ENCODE data around the gene CDR2L. TPM values are rescaled to one million over a fixed set of nuclear protein-coding genes. Genes with fewer than 3 reads are reported as not detected.
"Not testable (repeated sequence)": the region's sequence is repeated elsewhere in the genome, so short reads cannot be mapped to it uniquely, and the experiment has no call there.

The CDR2L gene
- total and polyA plus RNA-seq, 9 donors, result 2.1 to 19.2 (median 5.2) TPM

- peaks cover 6% of the 10 kb centered on the region for H3K4me1 ChIP-seq (ENCODE audit: insufficient read depth)
- peak overlapping the region; percentile 53 for H3K4me3 ChIP-seq
- H3K27ac ChIP-seq, result peak overlapping the region; percentile 41 to 67
- 0 to 1% (median 0%) methylated on average over 46 to 61 of the region's 61 CpGs for WGBS, 3 donors
- TF ChIP-seq EP300 (IDR thresholded peaks at IDR 0.05), result no peak
- TF ChIP-seq CTCF (IDR thresholded peaks at IDR 0.05), result no peak
- TF ChIP-seq POLR2A (IDR thresholded peaks at IDR 0.05), result peak; percentile 37
- intact Hi-C loops (cut with DNase I), result loop anchor here in 1 of 4 donors (10.0 kb wide), 1 partner anchor 53 kb away; no protein-coding TSS in a partner anchor
- no peaks in the 10 kb centered on the region for H3K9me3 ChIP-seq
- no peaks in the 10 kb centered on the region for H3K27me3 ChIP-seq
- peak; percentile 49 to 69 (median 64) for DNase-seq
- no peaks in the 10 kb centered on the region for H3K36me3 ChIP-seq
Observed at GRCh38 chr17:74981979-74982662, 5.3 kb upstream of the CDR2L start.

- intact Hi-C loops (cut with DNase I), result loop anchor here in 1 of 4 donors (10.0 kb wide), 1 partner anchor 52 kb away; no protein-coding TSS in a partner anchor
- not testable (repeated sequence) for DNase-seq; H3K27me3 ChIP-seq; H3K36me3 ChIP-seq; H3K9me3 ChIP-seq; H3K4me1 ChIP-seq (ENCODE audit: insufficient read depth)
- Histone ChIP-seq H3K4me3 (peak overlapping the region; percentile 53), H3K27ac (peak overlapping the region; percentile 41 to 67)
- WGBS, 3 donors, result 32 to 36% (median 34%) methylated on average over 14 of the region's 14 CpGs
Observed at GRCh38 chr17:74982663-74983313, 4.6 kb upstream of the CDR2L start.

- H3K9me3 ChIP-seq, result no peaks in the 10 kb centered on the region
- no peaks in the 10 kb centered on the region for H3K36me3 ChIP-seq
- peaks cover 11% of the 10 kb centered on the region for H3K4me1 ChIP-seq (ENCODE audit: insufficient read depth)
- H3K4me3 ChIP-seq, result no peak overlapping the region
- TF ChIP-seq POLR2A (IDR thresholded peaks at IDR 0.05), result no peak
- no peak for TF ChIP-seq EP300 (IDR thresholded peaks at IDR 0.05)
- no peak overlapping the region for H3K27ac ChIP-seq
- intact Hi-C loops (cut with DNase I), result loop anchor here in 1 of 4 donors (10.0 kb wide), 1 partner anchor 49 kb away; no protein-coding TSS in a partner anchor
- DNase-seq, result no peak
- 92 to 94% (median 93%) methylated on average over 3 of the region's 3 CpGs for WGBS, 3 donors
- H3K27me3 ChIP-seq, result no peaks in the 10 kb centered on the region
Observed at GRCh38 chr17:74986206-74986576, 1.2 kb upstream of the CDR2L start.

- no peaks in the 10 kb centered on the region for H3K9me3 ChIP-seq
- H3K27ac ChIP-seq, result peak overlapping the region; percentile 50 to 68
- peaks cover 7% of the 10 kb centered on the region for H3K4me1 ChIP-seq (ENCODE audit: insufficient read depth)
- H3K4me3 ChIP-seq, result peak overlapping the region; percentile 69
- intact Hi-C loops (cut with DNase I), result loop anchor here in 1 of 4 donors (10.0 kb wide), 1 partner anchor 47 kb away; no protein-coding TSS in a partner anchor
- H3K36me3 ChIP-seq, result no peaks in the 10 kb centered on the region
- no peaks in the 10 kb centered on the region for H3K27me3 ChIP-seq
- 1% methylated on average over 55 to 76 of the region's 76 CpGs for WGBS, 3 donors
- peak; percentile 76 to 88 (median 85) for DNase-seq
- TF ChIP-seq POLR2A (IDR thresholded peaks at IDR 0.05) (no peak), CTCF (IDR thresholded peaks at IDR 0.05) (peak in 2 of 3 donors; percentile 30 to 52)
Observed at GRCh38 chr17:74987909-74988711, 678 bp downstream of the CDR2L start.

- intact Hi-C loops (cut with DNase I), result no loop called here
- TF ChIP-seq POLR2A (IDR thresholded peaks at IDR 0.05), result no peak
- no peak for TF ChIP-seq CTCF (IDR thresholded peaks at IDR 0.05)
- DNase-seq, result no peak
- Histone ChIP-seq H3K36me3 (no peaks in the 10 kb centered on the region), H3K9me3 (no peaks in the 10 kb centered on the region), H3K4me3 (no peak overlapping the region), H3K27me3 (no peaks in the 10 kb centered on the region), H3K4me1 (ENCODE audit: insufficient read depth) (peaks cover 7% of the 10 kb centered on the region), H3K27ac (no peak overlapping the region)
- WGBS, 3 donors, result 89 to 94% (median 91%) methylated on average over 10 of the region's 10 CpGs
Observed at GRCh38 chr17:74990581-74991105, 3.2 kb downstream of the CDR2L start.

Measured in ovary (tissue), 9 donors.